ENCODE results near the gene DIP2C.

- TF ChIP-seq POLR2A (IDR thresholded peaks at IDR 0.05), result no peak
- TF ChIP-seq CTCF (IDR thresholded peaks at IDR 0.05), result no peak
Observed at GRCh38 chr10:293636-294035, 395.8 kb downstream of the DIP2C start.
